SW 1271 (cell line): ENCODE measurements around the gene CD68.

Source experiments
- DNase-seq, 2 experiments: peaks; one replicate each; lab custom pipeline; 2025; lab: John Stamatoyannopoulos, UW

Gene CD68

DNA sequence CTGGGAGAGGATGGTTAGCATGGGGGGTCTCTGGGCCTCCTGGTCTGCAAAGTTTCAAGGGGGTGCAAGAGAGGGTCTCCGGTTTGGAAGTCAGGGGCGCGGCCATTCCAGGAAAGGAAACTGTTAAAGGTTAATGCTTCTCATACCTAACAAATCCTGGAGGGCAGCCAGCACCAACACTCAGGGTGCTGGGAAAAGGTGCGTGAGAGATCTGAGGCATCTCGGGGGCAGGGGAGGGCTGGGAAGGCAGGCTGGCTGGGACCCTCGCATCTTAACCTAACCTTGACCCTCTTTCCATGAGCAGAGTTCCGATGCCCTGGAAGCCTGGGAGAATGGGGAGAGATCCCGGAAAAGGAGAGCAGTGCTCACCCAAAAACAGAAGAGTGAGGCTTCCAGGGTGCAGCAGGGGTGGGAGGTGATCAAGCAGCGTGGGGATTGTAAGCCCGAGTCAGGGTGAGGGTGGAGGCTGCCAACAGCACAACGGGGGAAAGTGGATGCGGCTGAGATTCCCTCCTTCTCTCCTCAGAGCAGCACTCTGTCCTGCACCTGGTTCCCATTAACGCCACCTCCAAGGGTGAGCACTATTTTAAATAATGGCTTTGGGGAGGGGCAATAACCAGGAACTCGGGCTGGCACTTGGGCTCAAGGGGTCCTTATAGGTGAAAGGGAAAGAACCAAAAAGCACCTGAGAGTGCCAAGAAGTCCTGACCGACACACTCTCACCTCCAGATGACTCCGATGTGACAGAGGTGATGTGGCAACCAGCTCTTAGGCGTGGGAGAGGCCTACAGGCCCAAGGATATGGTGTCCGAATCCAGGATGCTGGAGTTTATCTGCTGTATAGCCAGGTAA, 19.9 kb upstream of the CD68 start:
- no peak for DNase-seq

- DNase-seq: peak in 1 of 2 experiments; percentile 40
Observed at GRCh38 chr17:7560172-7561027, 19.0 kb upstream of the CD68 start.

DNA sequence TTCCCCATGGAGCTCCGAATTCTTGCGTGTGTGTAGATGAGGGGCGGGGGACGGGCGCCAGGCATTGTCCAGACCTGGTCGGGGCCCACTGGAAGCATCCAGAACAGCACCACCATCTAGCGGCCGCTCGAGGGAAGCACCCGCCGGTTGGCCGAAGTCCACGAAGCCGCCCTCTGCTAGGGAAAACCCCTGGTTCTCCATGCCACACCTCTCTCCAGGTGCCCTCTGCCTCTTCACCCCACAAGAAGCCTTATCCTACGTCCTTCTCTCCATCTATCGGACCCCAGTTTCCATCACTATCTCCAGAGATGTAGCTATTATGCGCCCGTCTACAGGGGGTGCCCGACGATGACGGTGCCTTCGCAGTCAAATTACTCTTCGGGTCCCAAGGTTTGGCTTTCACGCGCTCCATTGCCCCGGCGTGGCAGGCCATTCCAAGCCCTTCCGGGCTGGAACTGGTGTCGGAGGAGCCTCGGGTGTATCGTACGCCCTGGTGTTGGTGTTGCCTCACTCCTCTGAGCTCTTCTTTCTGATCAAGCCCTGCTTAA, 18.3 kb upstream of the CD68 start:
- peak; percentile 55 to 86 for DNase-seq

- DNase-seq: peak; percentile 44 to 79
Observed at GRCh38 chr17:7561589-7562207, 17.7 kb upstream of the CD68 start, which contains the start of gene SENP3. Gene SENP3, plus strand, starts transcription at chr17:7561919. Its CDS starts 1,158 bp downstream, at chr17:7563077.

GRCh38 chr17:7562208-7562605, 17.2 kb upstream of the CD68 start:
- no peak for DNase-seq

DNA sequence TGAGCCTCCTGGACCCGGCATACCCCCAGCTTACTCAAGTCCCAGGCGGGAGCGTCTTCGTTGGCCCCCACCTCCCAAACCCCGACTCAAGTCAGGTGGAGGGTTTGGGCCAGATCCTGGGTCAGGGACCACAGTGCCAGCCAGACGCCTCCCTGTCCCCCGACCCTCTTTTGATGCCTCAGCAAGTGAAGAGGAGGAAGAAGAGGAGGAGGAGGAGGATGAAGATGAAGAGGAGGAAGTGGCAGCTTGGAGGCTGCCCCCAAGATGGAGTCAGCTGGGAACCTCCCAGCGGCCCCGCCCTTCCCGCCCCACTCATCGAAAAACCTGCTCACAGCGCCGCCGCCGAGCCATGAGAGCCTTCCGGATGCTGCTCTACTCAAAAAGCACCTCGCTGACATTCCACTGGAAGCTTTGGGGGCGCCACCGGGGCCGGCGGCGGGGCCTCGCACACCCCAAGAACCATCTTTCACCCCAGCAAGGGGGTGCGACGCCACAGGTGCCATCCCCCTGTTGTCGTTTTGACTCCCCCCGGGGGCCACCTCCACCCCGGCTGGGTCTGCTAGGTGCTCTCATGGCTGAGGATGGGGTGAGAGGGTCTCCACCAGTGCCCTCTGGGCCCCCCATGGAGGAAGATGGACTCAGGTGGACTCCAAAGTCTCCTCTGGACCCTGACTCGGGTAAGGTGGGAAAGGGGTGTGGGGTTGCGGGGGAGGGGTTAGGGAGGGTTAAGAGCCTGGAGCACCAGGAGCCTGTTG, 16.1 kb upstream of the CD68 start:
- DNase-seq: no peak

GRCh38 chr17:7569571-7569970, 9.9 kb upstream of the CD68 start:
- no peak for DNase-seq

- DNase-seq: no peak
Observed at GRCh38 chr17:7570351-7570750, 9.1 kb upstream of the CD68 start.

DNA sequence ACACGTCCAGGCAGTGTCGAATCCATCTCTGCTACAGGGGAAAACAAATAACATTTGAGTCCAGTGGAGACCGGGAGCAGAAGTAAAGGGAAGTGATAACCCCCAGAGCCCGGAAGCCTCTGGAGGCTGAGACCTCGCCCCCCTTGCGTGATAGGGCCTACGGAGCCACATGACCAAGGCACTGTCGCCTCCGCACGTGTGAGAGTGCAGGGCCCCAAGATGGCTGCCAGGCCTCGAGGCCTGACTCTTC, 7.2 kb upstream of the CD68 start:
- no peak for DNase-seq

DNA sequence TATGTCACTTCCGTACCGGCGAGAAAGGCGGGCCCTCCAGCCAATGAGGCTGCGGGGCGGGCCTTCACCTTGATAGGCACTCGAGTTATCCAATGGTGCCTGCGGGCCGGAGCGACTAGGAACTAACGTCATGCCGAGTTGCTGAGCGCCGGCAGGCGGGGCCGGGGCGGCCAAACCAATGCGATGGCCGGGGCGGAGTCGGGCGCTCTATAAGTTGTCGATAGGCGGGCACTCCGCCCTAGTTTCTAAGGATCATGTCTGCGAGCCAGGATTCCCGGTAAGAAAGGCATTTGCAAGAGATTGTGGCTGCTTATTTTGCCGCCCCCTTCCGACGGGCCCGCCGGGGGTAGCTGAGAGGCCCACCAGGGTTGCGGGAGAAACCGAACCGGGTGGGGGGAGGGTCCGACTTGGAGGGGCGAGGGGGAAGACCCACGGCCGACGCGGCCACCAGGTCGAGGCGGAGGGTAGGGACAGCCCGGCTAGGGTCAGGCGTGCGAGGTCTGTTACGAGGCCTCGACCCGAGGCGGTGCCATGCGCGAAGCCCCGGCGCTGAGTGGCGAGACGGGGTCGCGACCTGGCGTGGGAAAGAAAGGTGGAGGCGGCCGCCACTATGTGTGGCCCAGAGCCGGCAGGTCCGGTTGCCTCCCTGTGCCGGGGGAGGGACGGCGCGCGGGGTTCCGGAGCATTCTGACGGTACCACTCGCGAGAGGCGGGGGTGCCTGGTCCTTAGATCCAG, 6.7 kb upstream of the CD68 start:
- DNase-seq: peak; percentile 98

- DNase-seq: peak; percentile 56 to 78
Observed at GRCh38 chr17:7573324-7574080, 5.9 kb upstream of the CD68 start.

DNA sequence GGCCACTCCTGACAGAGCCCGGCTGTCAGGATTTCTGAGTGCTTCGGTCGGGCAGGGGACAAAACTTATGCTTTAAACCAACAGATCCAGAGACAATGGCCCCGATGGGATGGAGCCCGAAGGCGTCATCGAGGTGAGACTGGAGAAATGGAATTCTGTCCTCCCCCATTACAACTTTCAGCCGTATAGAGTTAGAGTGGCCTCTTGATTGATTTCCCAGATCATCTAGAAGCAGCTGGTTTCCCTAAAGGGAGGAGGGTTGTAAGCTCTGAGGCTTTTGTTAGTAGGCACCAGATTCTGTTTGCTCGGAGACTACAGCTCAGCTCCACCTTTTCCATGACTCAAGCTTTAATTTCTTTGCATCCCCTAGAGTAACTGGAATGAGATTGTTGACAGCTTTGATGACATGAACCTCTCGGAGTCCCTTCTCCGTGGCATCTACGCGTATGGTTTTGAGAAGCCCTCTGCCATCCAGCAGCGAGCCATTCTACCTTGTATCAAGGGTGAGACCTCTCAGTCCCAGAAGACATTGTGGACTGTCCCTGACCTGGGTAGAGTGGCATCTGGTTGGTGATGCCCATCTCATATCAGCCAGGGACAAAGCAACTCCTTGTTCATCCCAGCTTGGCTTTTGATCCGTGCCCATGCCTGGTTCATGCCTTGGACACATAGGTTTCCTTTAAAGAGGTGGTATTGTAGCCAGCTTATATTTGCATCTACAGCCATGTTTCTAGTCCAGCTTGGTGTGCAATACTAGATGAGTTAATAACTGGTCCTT, 5.1 kb upstream of the CD68 start:
- no peak for DNase-seq

GRCh38 chr17:7575481-7575883, 4.0 kb upstream of the CD68 start:
- DNase-seq: no peak

DNA sequence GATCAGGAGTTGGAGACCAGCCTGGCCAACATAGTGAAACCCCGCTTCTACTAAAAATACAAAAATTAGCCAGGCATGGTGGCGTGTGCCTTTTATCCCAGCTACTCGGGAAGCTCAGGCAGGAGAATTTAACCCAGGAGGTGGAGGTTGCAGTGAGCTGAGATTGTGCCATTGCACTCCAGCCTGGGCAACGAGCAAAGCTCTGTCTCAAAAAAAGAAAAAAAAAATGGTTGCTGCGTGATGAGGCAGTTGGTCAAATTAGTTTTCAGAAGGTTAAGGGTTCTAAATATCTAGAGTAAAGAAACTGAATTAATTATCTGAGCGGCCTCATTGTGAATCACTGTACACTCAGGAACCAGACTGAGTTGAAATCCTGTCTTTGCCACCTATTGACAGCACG, 3.5 kb upstream of the CD68 start:
- DNase-seq: no peak

GRCh38 chr17:7576432-7576937, 3.0 kb upstream of the CD68 start:
- no peak for DNase-seq

DNA sequence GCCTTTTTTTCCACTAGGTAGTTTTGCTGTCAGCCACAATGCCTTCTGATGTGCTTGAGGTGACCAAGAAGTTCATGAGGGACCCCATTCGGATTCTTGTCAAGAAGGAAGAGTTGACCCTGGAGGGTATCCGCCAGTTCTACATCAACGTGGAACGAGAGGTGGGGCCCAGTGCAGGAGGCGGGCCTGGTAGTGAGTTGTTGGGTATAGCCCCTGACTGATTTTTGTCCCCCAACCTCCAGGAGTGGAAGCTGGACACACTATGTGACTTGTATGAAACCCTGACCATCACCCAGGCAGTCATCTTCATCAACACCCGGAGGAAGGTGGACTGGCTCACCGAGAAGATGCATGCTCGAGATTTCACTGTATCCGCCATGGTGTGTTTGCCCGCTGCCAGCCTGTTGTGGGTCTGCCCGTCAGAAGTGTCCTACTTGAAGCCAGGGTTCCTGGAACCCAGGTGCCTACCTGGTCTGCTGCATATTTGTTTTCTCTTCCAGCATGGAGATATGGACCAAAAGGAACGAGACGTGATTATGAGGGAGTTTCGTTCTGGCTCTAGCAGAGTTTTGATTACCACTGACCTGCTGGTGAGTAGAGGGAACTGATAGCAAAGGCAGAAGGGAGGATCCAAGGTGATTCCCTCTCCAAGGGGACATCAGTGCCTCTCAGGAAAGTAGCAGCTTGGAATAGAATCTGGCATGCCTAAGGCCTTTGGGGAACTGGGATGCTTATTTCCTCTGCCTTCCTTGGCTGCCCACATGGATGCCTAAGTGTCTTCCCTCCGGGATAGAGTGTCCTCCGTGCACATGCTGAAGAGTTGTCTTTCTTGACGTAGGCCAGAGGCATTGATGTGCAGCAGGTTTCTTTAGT, 1.9 kb upstream of the CD68 start:
- DNase-seq: no peak

DNA sequence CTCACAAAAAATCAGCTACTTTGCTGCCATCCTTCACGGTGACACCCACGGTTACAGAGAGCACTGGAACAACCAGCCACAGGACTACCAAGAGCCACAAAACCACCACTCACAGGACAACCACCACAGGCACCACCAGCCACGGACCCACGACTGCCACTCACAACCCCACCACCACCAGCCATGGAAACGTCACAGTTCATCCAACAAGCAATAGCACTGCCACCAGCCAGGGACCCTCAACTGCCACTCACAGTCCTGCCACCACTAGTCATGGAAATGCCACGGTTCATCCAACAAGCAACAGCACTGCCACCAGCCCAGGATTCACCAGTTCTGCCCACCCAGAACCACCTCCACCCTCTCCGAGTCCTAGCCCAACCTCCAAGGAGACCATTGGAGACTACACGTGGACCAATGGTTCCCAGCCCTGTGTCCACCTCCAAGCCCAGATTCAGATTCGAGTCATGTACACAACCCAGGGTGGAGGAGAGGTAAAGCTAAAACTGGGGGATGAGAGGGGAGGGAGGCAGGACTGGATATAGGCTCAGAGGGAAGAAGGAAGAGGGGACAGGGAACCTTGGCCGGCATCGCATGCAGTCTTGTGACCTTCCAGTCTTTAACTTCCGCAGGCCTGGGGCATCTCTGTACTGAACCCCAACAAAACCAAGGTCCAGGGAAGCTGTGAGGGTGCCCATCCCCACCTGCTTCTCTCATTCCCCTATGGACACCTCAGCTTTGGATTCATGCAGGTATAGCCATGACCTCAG, 581 bp downstream of the CD68 start:
- no peak for DNase-seq
